K562 (cell line): ENCODE data around the gene LAMA4. TPM values are rescaled to one million over a fixed set of nuclear protein-coding genes. Genes with fewer than 3 reads are reported as not detected.

Experiments used
- ATAC-seq: fragments of 200-7000 bp; cut with Tn5 transposase; 3 replicates; pipeline ENCODE4 v1.9.1; 2020; ENCODE audit warnings: moderate library complexity
- BruUV-seq: library from RNA; stranded (reverse); fragments of 400-500 nt; replicated peaks from 2 replicates; lab custom pipeline; 2021; lab: Mats Ljungman, UMichigan
- CTCF ChIA-PET: fragments of 300-600 bp; formaldehyde crosslinking; extraction: SDS; loops from one replicate; lab custom pipeline; 2021; ENCODE audit warnings: low intra/inter-chr PET ratio; lab: Yijun Ruan, JAX
- POLR2A ChIA-PET: fragments of 300-600, 350-650 bp; sonication (Branson Sonifier 250); formaldehyde crosslinking; extraction: SDS; loops from one replicate; lab custom pipeline; 2021; ENCODE audit warnings: antibody characterized with exemption, inconsistent platforms; lab: Yijun Ruan, JAX
- DNase-seq, 4 experiments: peaks; one replicate each; pipeline versions ENCODE4 v3.0.0 to v3.0.0-alpha.2; 2011 to 2018; ENCODE audit warnings: low spot score in 3 of 4, mixed read lengths in 3 of 4; ENCODE audit errors: extremely low read depth in 1 of 4
- FAIRE-seq: peaks from 2 replicates; lab custom pipeline; 2011; peaks lifted over from hg19 to GRCh38; lab: Jason Lieb, UNC
- H2AFZ ChIP-seq: 2 replicates; pipeline ENCODE4 v1.6.0; 2011; ENCODE audit warnings: low read depth, low read length, control low read depth, inconsistent platforms
- H3K27ac ChIP-seq: fragments of 200-600 bp; 3 replicates; pipeline ENCODE4 v1.8.0; 2011; ENCODE audit warnings: low read depth, mild to moderate bottlenecking, control low read depth, inconsistent platforms, low read length, moderate library complexity, mixed read lengths; ENCODE audit errors: extremely low read depth
- H3K27me3 ChIP-seq, 2 experiments: fragments of 300-600 bp in 1 of 2; 2 replicates in 1 of 2; 3 replicates in 1 of 2; pipeline versions ENCODE4 v1.6.0 to v1.8.0; 2011; ENCODE audit warnings: inconsistent platforms in 2 of 2, low read length in 2 of 2, mild to moderate bottlenecking in 1 of 2, mixed read lengths in 1 of 2, moderate library complexity in 1 of 2; ENCODE audit not compliant: control insufficient read depth in 2 of 2, insufficient read depth in 2 of 2
- H3K36me3 ChIP-seq: fragments of 300-600 bp; 3 replicates; pipeline ENCODE4 v1.8.0; 2011; ENCODE audit warnings: mild to moderate bottlenecking, low read length, inconsistent platforms; ENCODE audit not compliant: control insufficient read depth, insufficient read depth
- H3K4me1 ChIP-seq, 2 experiments: fragments of 200-600 bp in 1 of 2; replicated peaks in 1 of 2; 2 replicates in 1 of 2; 3 replicates in 1 of 2; pipeline versions ENCODE4 v1.5.1 to v1.8.0; 2011; ENCODE audit warnings: inconsistent platforms in 2 of 2, low read length in 2 of 2, mild to moderate bottlenecking in 1 of 2, mixed read lengths in 1 of 2, moderate library complexity in 1 of 2; ENCODE audit not compliant: control insufficient read depth in 2 of 2, insufficient read depth in 2 of 2
- H3K4me2 ChIP-seq: 2 replicates; pipeline ENCODE4 v1.6.1; 2011; ENCODE audit warnings: low read length, control low read depth, inconsistent platforms, mixed read lengths; ENCODE audit not compliant: insufficient read depth
- H3K4me3 ChIP-seq: fragments of 200-600 bp; sonication (generic), shearing (Covaris generic); 2 replicates; pipeline ENCODE4 v1.5.1; 2016; ENCODE audit warnings: control low read depth, inconsistent platforms
- H3K79me2 ChIP-seq: fragments of 200-600 bp; 3 replicates; pipeline ENCODE4 v1.8.0; 2011; ENCODE audit warnings: low read length, inconsistent platforms; ENCODE audit not compliant: control insufficient read depth, insufficient read depth
- H3K9ac ChIP-seq, 2 experiments: 2 replicates each; pipeline versions ENCODE4 v1.6.0 to v1.6.1; 2011; ENCODE audit warnings: low read depth in 2 of 2, low read length in 2 of 2, control low read depth in 1 of 2, inconsistent platforms in 1 of 2, mild to moderate bottlenecking in 1 of 2, mixed read lengths in 1 of 2; ENCODE audit not compliant: insufficient read depth in 1 of 2
- H3K9me1 ChIP-seq: one replicate; pipeline ENCODE4 v1.6.0; 2011; ENCODE audit warnings: inconsistent platforms, mild to moderate bottlenecking, low read length, moderate library complexity; ENCODE audit not compliant: control insufficient read depth, insufficient read depth
- H3K9me3 ChIP-seq: replicated peaks from 2 replicates; pipeline ENCODE4 v1.5.1; 2011; ENCODE audit warnings: low read depth, low read length, inconsistent platforms; ENCODE audit not compliant: control insufficient read depth, insufficient read depth
- H4K20me1 ChIP-seq: replicated peaks from 2 replicates; pipeline ENCODE4 v1.6.1; 2011; ENCODE audit warnings: low read length, inconsistent platforms, mixed read lengths; ENCODE audit not compliant: control insufficient read depth, insufficient read depth
- ARID1B ChIP-seq: fragments of 450-650 bp; IDR thresholded peaks from 2 replicates; pipeline ENCODE4 v1.6.1; 2016; ENCODE audit warnings: antibody characterized with exemption, mild to moderate bottlenecking, inconsistent platforms
- CCNT2 ChIP-seq: IDR thresholded peaks from 2 replicates; pipeline ENCODE4 v1.6.1; 2011; ENCODE audit warnings: borderline replicate concordance, low read depth, mild to moderate bottlenecking, moderate library complexity, mixed read lengths, low read length; ENCODE audit not compliant: insufficient read length; ENCODE audit errors: extremely low read depth
- COPS2 ChIP-seq: fragments of 450-650 bp; conservative IDR thresholded peaks from 2 replicates; pipeline ENCODE4 v1.6.1; 2016; ENCODE audit warnings: mild to moderate bottlenecking, moderate library complexity
- CTBP1 ChIP-seq: fragments of 450-650 bp; IDR thresholded peaks from 2 replicates; pipeline ENCODE4 v1.6.1; 2016; ENCODE audit warnings: borderline replicate concordance
- FOSL1 ChIP-seq: fragments of 200-800 bp; sonication (Bioruptor generic); conservative IDR thresholded peaks from 2 replicates; pipeline ENCODE4 v1.6.1; 2016; ENCODE audit warnings: missing genetic modification characterization, missing compliant biosample characterization
- GABPB1 ChIP-seq: sonication (generic); formaldehyde crosslinking; IDR thresholded peaks from 2 replicates; pipeline ENCODE4 v1.8.0; 2022; ENCODE audit warnings: mild to moderate bottlenecking, missing genetic modification reagents
- JUND ChIP-seq, 2 experiments: IDR thresholded peaks; 2 replicates in 1 of 2; 3 replicates in 1 of 2; pipeline ENCODE4 v1.6.1; 2011; ENCODE audit warnings: borderline replicate concordance in 2 of 2, low read depth in 2 of 2, low read length in 2 of 2, improper control_type of control experiment in 1 of 2, missing biosample characterization in 1 of 2, missing genetic modification characterization in 1 of 2, missing genetic modification reagents in 1 of 2
- MAZ ChIP-seq, 2 experiments: fragments of 450-650 bp in 1 of 2; sonication (generic) in 1 of 2; formaldehyde crosslinking; IDR thresholded peaks in 1 of 2; conservative IDR thresholded peaks in 1 of 2; 2 replicates each; pipeline versions ENCODE4 v1.4.0 to v1.5.0; 2020; ENCODE audit warnings: mild to moderate bottlenecking in 1 of 2, missing genetic modification reagents in 1 of 2
- MYNN ChIP-seq, 2 experiments: sonication (generic); formaldehyde crosslinking in 1 of 2; IDR thresholded peaks; 2 replicates each; pipeline versions ENCODE4 v1.5.0 to v1.6.1; 2016 to 2020; ENCODE audit warnings: antibody characterized with exemption in 1 of 2, missing genetic modification reagents in 1 of 2
- PCBP1 ChIP-seq: fragments of 200-400 bp; formaldehyde crosslinking; IDR thresholded peaks from 2 replicates; pipeline ENCODE4 v1.6.1; 2018; ENCODE audit warnings: mild to moderate bottlenecking, low read depth, low read length; ENCODE audit not compliant: poor library complexity, severe bottlenecking
- RFX1 ChIP-seq: fragments of 450-650 bp; IDR thresholded peaks from 2 replicates; pipeline ENCODE4 v1.6.1; 2016; ENCODE audit warnings: mild to moderate bottlenecking, moderate library complexity
- SMARCE1 ChIP-seq: fragments of 450-650 bp; IDR thresholded peaks from 2 replicates; pipeline ENCODE4 v1.7.1; 2016; ENCODE audit warnings: mild to moderate bottlenecking
- TRIM24 ChIP-seq, 2 experiments: fragments of 450-650 bp; IDR thresholded peaks; 2 replicates each; pipeline ENCODE4 v1.6.1; 2016
- ZEB2 ChIP-seq: fragments of 450-650 bp; IDR thresholded peaks from 2 replicates; pipeline ENCODE4 v1.6.1; 2016
- ZFX ChIP-seq: sonication (generic); formaldehyde crosslinking; IDR thresholded peaks from 2 replicates; pipeline ENCODE4 v1.8.0; 2022; ENCODE audit warnings: mild to moderate bottlenecking, missing genetic modification reagents, moderate library complexity
- ZNF444 ChIP-seq: fragments of 250-450 bp; sonication (Bioruptor Pico); IDR thresholded peaks from 2 replicates; pipeline ENCODE4 v1.4.0; 2020; ENCODE audit warnings: mild to moderate bottlenecking, moderate library complexity
- ZNF445 ChIP-seq: fragments of 250-450 bp; sonication (Bioruptor Pico); IDR thresholded peaks from 2 replicates; pipeline ENCODE4 v1.4.0; 2020; ENCODE audit warnings: low read depth, mild to moderate bottlenecking, moderate library complexity
- ZNF830 ChIP-seq: fragments of 250-450 bp; sonication (Bioruptor Pico); IDR thresholded peaks from 2 replicates; pipeline ENCODE4 v1.5.0; 2021; ENCODE audit warnings: mild to moderate bottlenecking
- WGBS: fragments of 100-300 bp; shearing (Covaris generic); methylation state at CpG from one replicate; pipeline ENCODE4 v1.1.6; 2016; ENCODE audit warnings: low coverage, mixed read lengths; ENCODE audit not compliant: insufficient coverage; ENCODE audit errors: missing lambda C conversion rate; 5-methylcytosine and 5-hydroxymethylcytosine counted together
- in situ Hi-C: fragments of 300-500 bp; cut with MboI; formaldehyde crosslinking; loops from 4 replicates; pipeline ENCODE4 v1.15.0; 2018; ENCODE audit warnings: inconsistent platforms, mixed read lengths
- intact Hi-C: fragments of 100-400 bp; cut with micrococcal nuclease; formaldehyde crosslinking; loops from 2 replicates; pipeline ENCODE4 v1.14.2; 2022
- polyA plus RNA-seq, 8 experiments: library from polyadenylated mRNA; depleted of rRNA in 4 of 8; stranded (reverse) in 5 of 8; unstranded in 3 of 8; fragments of >200 nt; fragmentation: Nextera tagmentation in 2 of 8; fragmentation: Illumina TruSeq in 1 of 8; extraction: Ambion mirVana in 2 of 8; extraction: Trizol in 1 of 8; gene quantifications; 2 replicates each; pipeline versions ENCODE4 v1.2.1 to v1.2.3, GENCODE V29; 2011 to 2014; ENCODE audit warnings: inconsistent platforms in 1 of 8, missing spikeins in 1 of 8
- total RNA-seq, 7 experiments: library from RNA; depleted of rRNA in 6 of 7; stranded (reverse); fragments of >200 nt in 6 of 7; fragmentation: Illumina TruSeq in 2 of 7; extraction: Trizol in 2 of 7; gene quantifications; 2 replicates each; pipeline versions ENCODE4 v1.2.1 to v1.2.3, GENCODE V29; 2011 to 2021; ENCODE audit warnings: low replicate concordance in 1 of 7
- TF ChIP-seq, protein P1 (sequence below): fragments of 450-650 bp; formaldehyde crosslinking; IDR thresholded peaks from 2 replicates; pipeline ENCODE4 v1.4.0; 2020; ENCODE audit warnings: mild to moderate bottlenecking, moderate library complexity
- TF ChIP-seq, protein P2 (sequence below): sonication (generic); formaldehyde crosslinking; IDR thresholded peaks from 2 replicates; pipeline ENCODE4 v1.8.0; 2022; ENCODE audit warnings: mild to moderate bottlenecking, missing genetic modification reagents

Gene LAMA4
- total and polyA plus RNA-seq, 9 of the 15 experiments (the other 6 are each of a cell fraction or from before 2014, with no cell fraction given): 0.05 to 2.9 (median 0.51) TPM

DNA sequence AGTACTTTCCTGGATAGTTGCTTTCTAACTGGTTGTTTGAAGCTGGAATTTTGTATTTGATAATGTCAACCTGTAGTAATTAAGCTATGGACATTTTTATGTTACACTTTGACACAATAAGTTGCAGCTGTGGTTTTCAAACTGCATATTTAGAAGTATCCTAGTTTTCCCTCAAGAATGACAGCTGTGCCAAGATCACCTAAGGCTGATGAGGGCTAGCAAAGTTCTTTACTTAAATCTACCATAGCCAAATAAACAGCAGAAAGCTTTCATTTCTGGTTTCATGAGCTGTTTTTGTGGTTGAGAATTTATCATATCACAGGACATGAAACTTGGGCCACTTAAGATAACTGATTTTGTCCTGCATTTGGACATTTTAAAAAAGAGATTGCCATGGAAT lies 136.3 kb downstream of the LAMA4 start (continued):
- TF ChIP-seq PCBP1 (no peak), ZNF445 (CRISPR knock-in tag) (no peak), COPS2 (no peak), MAZ (CRISPR knock-in tag; conservative IDR thresholded peaks at IDR 0.05 in 1 of 2, IDR thresholded peaks at IDR 0.05 in 1 of 2) (no peak), CCNT2 (no peak)

DNA sequence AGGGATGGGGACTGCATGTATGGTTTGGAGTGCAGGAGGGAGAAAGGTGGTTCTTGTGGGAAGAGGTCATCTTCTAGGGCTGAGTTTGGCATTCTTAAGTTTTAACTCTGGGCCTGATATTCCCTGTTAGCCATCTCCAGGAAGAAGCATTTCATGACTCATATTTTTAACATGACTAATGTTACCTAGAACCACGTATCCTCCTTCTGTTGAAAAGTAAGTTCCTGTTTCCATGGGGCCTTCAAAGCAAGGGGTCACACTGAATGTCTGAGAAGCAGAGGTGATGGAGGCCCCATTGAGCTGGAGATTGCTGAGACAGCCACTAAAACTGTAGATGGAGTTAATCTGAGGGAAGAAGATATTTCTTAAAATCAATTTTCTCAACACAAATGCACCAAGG lies 136.8 kb downstream of the LAMA4 start:
- DNase-seq (peak; percentile 9 to 32 (median 16)), ATAC-seq (peak; percentile 38; the same call in 1 of the 3 replicates), FAIRE-seq (peak; percentile 63)
- POLR2A ChIA-PET: interaction anchor here (0.6 kb wide), 1 partner anchor 27 kb away, joined by 3 read pairs; no protein-coding TSS in a partner anchor
- H3K9me3 ChIP-seq: no peaks in the 10 kb centered on the region
- WGBS: 0% methylated on average over 1 of the region's 1 CpG
- H3K9me1 ChIP-seq: no peaks in the 10 kb centered on the region
- H3K4me2 ChIP-seq: no peak overlapping the region; the same call in 1 of the 2 replicates
- no peaks in the 10 kb centered on the region for H4K20me1 ChIP-seq
- H3K4me3 ChIP-seq: no peak overlapping the region
- H2AFZ ChIP-seq: no peak overlapping the region; the same call in 1 of the 2 replicates
- in situ Hi-C loops: no loop called here
- no peaks in the 10 kb centered on the region for H3K36me3 ChIP-seq
- intact Hi-C loops: no loop called here
- no peaks in the 10 kb centered on the region for H3K79me2 ChIP-seq
- H3K27me3 ChIP-seq: no peaks in the 10 kb centered on the region; a peak in 2 of 5 replicates
- no peaks in the 10 kb centered on the region; a peak in 1 of 5 replicates for H3K4me1 ChIP-seq
- H3K27ac ChIP-seq: no peak overlapping the region
- no TSS peak for BruUV-seq
- no peak overlapping the region for H3K9ac ChIP-seq
- CTCF ChIA-PET: no interaction called here
- TF ChIP-seq, protein P1, sequence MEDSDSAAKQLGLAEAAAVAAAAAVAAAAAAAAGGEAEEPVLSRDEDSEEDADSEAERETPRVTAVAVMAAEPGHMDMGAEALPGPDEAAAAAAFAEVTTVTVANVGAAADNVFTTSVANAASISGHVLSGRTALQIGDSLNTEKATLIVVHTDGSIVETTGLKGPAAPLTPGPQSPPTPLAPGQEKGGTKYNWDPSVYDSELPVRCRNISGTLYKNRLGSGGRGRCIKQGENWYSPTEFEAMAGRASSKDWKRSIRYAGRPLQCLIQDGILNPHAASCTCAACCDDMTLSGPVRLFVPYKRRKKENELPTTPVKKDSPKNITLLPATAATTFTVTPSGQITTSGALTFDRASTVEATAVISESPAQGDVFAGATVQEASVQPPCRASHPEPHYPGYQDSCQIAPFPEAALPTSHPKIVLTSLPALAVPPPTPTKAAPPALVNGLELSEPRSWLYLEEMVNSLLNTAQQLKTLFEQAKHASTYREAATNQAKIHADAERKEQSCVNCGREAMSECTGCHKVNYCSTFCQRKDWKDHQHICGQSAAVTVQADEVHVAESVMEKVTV: no peak
- TF ChIP-seq RFX1 (peak; percentile 22; the same call in 1 of the 2 replicates), ZEB2 (peak; percentile 34; the same call in 1 of the 2 replicates), JUND (IDR thresholded peaks at IDR 0.05; ENCODE audit: borderline replicate concordance, low read depth, low read length) (peak; percentile 64), JUND (tag; IDR thresholded peaks at IDR 0.05; ENCODE audit: borderline replicate concordance, low read depth, low read length) (peak; percentile 82; the same call in 2 of the 3 replicates), ZNF444 (no peak), SMARCE1 (peak; percentile 41; the same call in 1 of the 2 replicates), TRIM24 (IDR thresholded peaks at IDR 0.05) (no peak), ARID1B (peak; percentile 31; the same call in 1 of the 2 replicates), ZFX (CRISPR knock-in tag) (peak; percentile 22; the same call in 1 of the 2 replicates), ZNF830 (CRISPR knock-in tag) (no peak), FOSL1 (tag) (peak; percentile 93), GABPB1 (CRISPR knock-in tag) (no peak), CTBP1 (peak; percentile 47; the same call in 1 of the 2 replicates), MYNN (IDR thresholded peaks at IDR 0.05) (no peak), MYNN (CRISPR knock-in tag; IDR thresholded peaks at IDR 0.05) (no peak)
- TF ChIP-seq, protein P2, sequence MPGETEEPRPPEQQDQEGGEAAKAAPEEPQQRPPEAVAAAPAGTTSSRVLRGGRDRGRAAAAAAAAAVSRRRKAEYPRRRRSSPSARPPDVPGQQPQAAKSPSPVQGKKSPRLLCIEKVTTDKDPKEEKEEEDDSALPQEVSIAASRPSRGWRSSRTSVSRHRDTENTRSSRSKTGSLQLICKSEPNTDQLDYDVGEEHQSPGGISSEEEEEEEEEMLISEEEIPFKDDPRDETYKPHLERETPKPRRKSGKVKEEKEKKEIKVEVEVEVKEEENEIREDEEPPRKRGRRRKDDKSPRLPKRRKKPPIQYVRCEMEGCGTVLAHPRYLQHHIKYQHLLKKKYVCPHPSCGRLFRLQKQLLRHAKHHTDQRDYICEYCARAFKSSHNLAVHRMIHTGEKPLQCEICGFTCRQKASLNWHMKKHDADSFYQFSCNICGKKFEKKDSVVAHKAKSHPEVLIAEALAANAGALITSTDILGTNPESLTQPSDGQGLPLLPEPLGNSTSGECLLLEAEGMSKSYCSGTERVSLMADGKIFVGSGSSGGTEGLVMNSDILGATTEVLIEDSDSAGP (CRISPR knock-in tag): no peak
